Measurements from ENCODE around the gene FOXD3.

Gene FOXD3

DNA sequence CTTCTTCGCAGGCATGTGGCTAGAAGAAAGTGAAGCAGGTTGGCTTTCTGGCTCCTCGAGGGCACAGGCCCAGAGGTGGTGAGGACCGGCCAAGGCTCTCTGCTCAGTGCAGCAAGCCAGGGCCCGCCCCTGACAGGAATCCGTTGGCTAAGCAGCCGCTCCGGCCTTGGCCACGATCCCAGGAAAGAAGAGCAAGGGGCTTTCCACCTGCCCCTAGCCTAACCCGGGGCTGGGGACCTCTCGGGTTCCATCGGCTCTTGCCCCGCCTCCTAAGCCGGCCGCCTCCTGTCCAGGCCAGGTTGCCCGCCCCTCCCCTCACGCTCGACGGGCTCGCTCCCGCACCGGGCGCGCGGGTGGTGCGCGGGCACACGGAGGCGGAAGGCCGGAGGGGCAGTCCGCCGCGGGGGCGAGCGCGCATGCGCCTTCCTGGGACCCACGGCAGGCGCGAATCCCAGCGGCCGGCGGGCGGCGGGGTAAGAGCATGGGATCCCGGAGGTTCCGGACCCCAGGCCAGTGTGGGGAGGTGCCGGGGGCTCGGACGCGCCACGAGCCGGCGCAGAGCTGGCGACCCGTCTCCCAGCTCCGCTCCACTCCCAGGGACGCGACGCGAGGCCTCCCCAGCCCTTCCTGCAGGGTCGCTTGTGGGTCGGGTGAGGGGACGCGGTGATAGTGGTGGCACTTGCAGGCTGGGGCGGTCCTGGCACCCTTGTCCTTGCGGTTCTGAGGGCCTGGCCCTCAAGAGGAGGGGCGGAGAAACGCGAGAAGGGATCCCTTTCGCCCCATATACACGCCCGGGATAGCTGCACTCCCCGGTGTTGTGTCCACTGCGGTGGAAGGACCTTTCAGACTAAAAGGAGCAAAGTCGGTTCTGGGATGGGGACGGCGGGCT lies 45.1 kb downstream of the FOXD3 start, which contains the start of gene ALG6:
ALG6 (plus strand) TSS at position 413 of the 889 bp plus-strand sequence. CDS start 3,351 bp downstream, outside the sequence.
- peak; percentile 98 for DNase-seq (ENCODE audit: low read depth, low spot score)
- no peak for TF ChIP-seq SUZ12 (IDR thresholded peaks at IDR 0.05; ENCODE audit: extremely low read depth, insufficient read depth, insufficient read length)
- TF ChIP-seq ZNF274 (IDR thresholded peaks at IDR 0.05; ENCODE audit: low read depth, low read length) = no peak
- no peak for TF ChIP-seq YY1 (IDR thresholded peaks at IDR 0.05; ENCODE audit: insufficient read depth, insufficient read length)
- peaks cover 15% of the 10 kb centered on the region for H3K36me3 ChIP-seq (ENCODE audit: insufficient read depth, insufficient read length, low read length)
- peaks cover 6% of the 10 kb centered on the region for H3K27me3 ChIP-seq (ENCODE audit: insufficient read depth, insufficient read length)
- peaks cover 3% of the 10 kb centered on the region for H3K4me1 ChIP-seq (ENCODE audit: insufficient read depth, insufficient read length)
- H3K9me3 ChIP-seq (ENCODE audit: insufficient read depth, low read length) = 0 out of 2 replicates have a peak, but pooled peaks cover 5% of the 10 kb centered on the region
- peak within 1 kb of the TSS; percentile 99 for H3K9ac ChIP-seq (ENCODE audit: insufficient read length, low read depth)
- H3K4me3 ChIP-seq (ENCODE audit: insufficient read length, low read depth) = peak within 1 kb of the TSS; percentile 96

GRCh38 chr1:63368131-63368530 lies 45.8 kb downstream of the FOXD3 start:
- Histone ChIP-seq H3K9me3 (ENCODE audit: insufficient read depth, low read length) (0 out of 2 replicates have a peak, but pooled peaks cover 2% of the 10 kb centered on the region), H3K4me1 (ENCODE audit: insufficient read depth, insufficient read length) (peaks cover 3% of the 10 kb centered on the region), H3K4me3 (ENCODE audit: insufficient read length, low read depth) (peak overlapping the region; percentile 96), H3K36me3 (ENCODE audit: insufficient read depth, insufficient read length, low read length) (peaks cover 19% of the 10 kb centered on the region), H3K9ac (ENCODE audit: insufficient read length, low read depth) (peak overlapping the region; percentile 99), H3K27me3 (ENCODE audit: insufficient read depth, insufficient read length) (peaks cover 6% of the 10 kb centered on the region)
- DNase-seq (ENCODE audit: low read depth, low spot score) = no peak
- TF ChIP-seq SUZ12 (IDR thresholded peaks at IDR 0.05; ENCODE audit: extremely low read depth, insufficient read depth, insufficient read length) (no peak), ZNF274 (IDR thresholded peaks at IDR 0.05; ENCODE audit: low read depth, low read length) (no peak), YY1 (IDR thresholded peaks at IDR 0.05; ENCODE audit: insufficient read depth, insufficient read length) (no peak)
